Ishikawa (cell line): ENCODE data around the gene VANGL2.

Experiments
- TEAD4 ChIP-seq: IDR thresholded peaks from 2 replicates; pipeline ENCODE4 v1.6.1; 2012
- TF ChIP-seq, protein P1 (sequence below): IDR thresholded peaks from 2 replicates; pipeline ENCODE4 v1.6.1; 2012

DNA sequence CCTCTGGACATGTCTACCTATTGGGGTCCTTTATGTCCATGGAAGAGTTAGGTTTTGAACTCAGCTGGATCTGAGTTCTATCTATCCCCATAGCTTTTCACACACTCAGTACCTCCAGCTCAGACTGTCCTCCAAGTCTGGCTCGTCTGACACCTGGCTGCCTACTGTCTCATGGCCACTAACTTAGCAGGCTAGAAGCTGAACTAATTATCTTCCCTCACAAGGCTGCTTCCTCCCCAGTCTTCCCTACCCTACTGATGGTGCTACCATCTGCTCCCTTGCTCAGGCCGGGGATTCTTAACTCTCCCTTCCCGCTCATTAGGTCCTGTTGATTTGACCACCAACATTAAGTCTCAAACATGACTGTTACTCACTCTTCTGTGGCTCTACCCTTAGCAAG lies 13.4 kb downstream of the VANGL2 start:
- TF ChIP-seq, protein P1, sequence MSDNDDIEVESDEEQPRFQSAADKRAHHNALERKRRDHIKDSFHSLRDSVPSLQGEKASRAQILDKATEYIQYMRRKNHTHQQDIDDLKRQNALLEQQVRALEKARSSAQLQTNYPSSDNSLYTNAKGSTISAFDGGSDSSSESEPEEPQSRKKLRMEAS, result no peak
- TF ChIP-seq TEAD4, result no peak
